A673 (cell line): ENCODE measurements around the gene GYS2. TPM values are rescaled to one million over a fixed set of nuclear protein-coding genes. Genes with fewer than 3 reads are reported as not detected.
A peak's percentile ranks its signal among the peaks of the same experiment; 100 is the strongest.

ENCODE experiments used
- BruUV-seq: library from RNA; stranded (reverse); fragments of 400-500 nt; replicated peaks from 2 replicates; lab custom pipeline; 2021; lab: Mats Ljungman, UMichigan
- CTCF ChIA-PET: fragments of 300-600 bp; sonication (Branson Sonifier 250); formaldehyde crosslinking; loops from one replicate; lab custom pipeline; 2022; ENCODE audit warnings: antibody characterized with exemption; lab: Charles Lee
- POLR2A ChIA-PET: fragments of 300-600 bp; sonication (Branson Sonifier 250); formaldehyde crosslinking; loops from one replicate; lab custom pipeline; 2022; ENCODE audit warnings: antibody characterized with exemption; ENCODE audit not compliant: low non-redundant PET; lab: Charles Lee
- DNase-seq: peaks from one replicate; pipeline ENCODE4 v3.0.0-alpha.2; 2015; ENCODE audit warnings: low spot score
- H3K27ac ChIP-seq: fragments of 200-600 bp; sonication (generic); 2 replicates; pipeline ENCODE4 v1.5.1; 2016; ENCODE audit warnings: mixed run types, low read depth, mild to moderate bottlenecking, mixed read lengths, antibody characterized with exemption, low read length; ENCODE audit not compliant: poor library complexity, severe bottlenecking
- H3K27me3 ChIP-seq: fragments of 200-600 bp; sonication (generic); replicated peaks from 2 replicates; pipeline ENCODE4 v1.6.1; 2017; ENCODE audit warnings: mixed run types, low read depth, mild to moderate bottlenecking, mixed read lengths, antibody characterized with exemption, low read length; ENCODE audit not compliant: insufficient read depth, poor library complexity
- H3K36me3 ChIP-seq: fragments of 200-600 bp; sonication (generic); 2 replicates; pipeline ENCODE4 v1.6.1; 2016; ENCODE audit warnings: mixed run types, mild to moderate bottlenecking, mixed read lengths, antibody characterized with exemption, low read length; ENCODE audit not compliant: insufficient read depth, poor library complexity, severe bottlenecking
- H3K4me1 ChIP-seq: fragments of 200-600 bp; sonication (generic); 2 replicates; pipeline ENCODE4 v1.6.1; 2017; ENCODE audit warnings: mixed run types, mild to moderate bottlenecking, mixed read lengths, antibody characterized with exemption, low read length; ENCODE audit not compliant: insufficient read depth, poor library complexity, severe bottlenecking
- H3K4me3 ChIP-seq: fragments of 200-600 bp; sonication (generic); 2 replicates; pipeline ENCODE4 v1.5.1; 2016; ENCODE audit warnings: low read depth, mixed run types, mild to moderate bottlenecking, mixed read lengths, low read length; ENCODE audit not compliant: poor library complexity, severe bottlenecking
- H3K9me3 ChIP-seq: fragments of 200-600 bp; sonication (generic); 2 replicates; pipeline ENCODE4 v1.6.1; 2016; ENCODE audit warnings: mixed run types, low read depth, mild to moderate bottlenecking, mixed read lengths, antibody characterized with exemption, low read length; ENCODE audit not compliant: poor library complexity, severe bottlenecking
- EZH2 ChIP-seq: fragments of 200-600 bp; sonication (generic); IDR thresholded peaks from 2 replicates; pipeline ENCODE4 v1.6.1; 2017; ENCODE audit warnings: borderline replicate concordance, low read depth, mild to moderate bottlenecking, mixed read lengths, antibody characterized with exemption, low read length; ENCODE audit not compliant: poor library complexity, severe bottlenecking
- intact Hi-C: fragments of 100-400 bp; cut with micrococcal nuclease; formaldehyde crosslinking; loops from one replicate; pipeline ENCODE4 v1.10.0; 2022; ENCODE audit not compliant: unreplicated experiment
- total RNA-seq: library from RNA; stranded (reverse); gene quantifications from 2 replicates; pipeline ENCODE4 v1.2.3, GENCODE V29; 2021
- TF ChIP-seq, protein P1 (sequence below): fragments of 300-800, 200-600 bp; sonication (generic); conservative IDR thresholded peaks from 2 replicates; pipeline ENCODE4 v1.5.1; 2017; ENCODE audit warnings: low read depth, mild to moderate bottlenecking, antibody characterized with exemption, low read length, moderate library complexity, mixed read lengths

Gene GYS2
- total RNA-seq, 1 experiment from 2014 or later: 0.11 TPM

- Histone ChIP-seq H3K36me3 (no peaks in the 10 kb centered on the region), H3K4me1 (no peaks in the 10 kb centered on the region), H3K9me3 (no peaks in the 10 kb centered on the region), H3K27ac (no peak overlapping the region), H3K4me3 (no peak overlapping the region), H3K27me3 (peaks cover 27% of the 10 kb centered on the region)
- no TSS peak for BruUV-seq
- ChIA-PET POLR2A (no interaction called here), CTCF (no interaction called here)
- DNase-seq: no peak
- intact Hi-C loops: loop anchor here (1.0 kb wide), 1 partner anchor 72 kb away; no protein-coding TSS in a partner anchor
- TF ChIP-seq, protein P1, sequence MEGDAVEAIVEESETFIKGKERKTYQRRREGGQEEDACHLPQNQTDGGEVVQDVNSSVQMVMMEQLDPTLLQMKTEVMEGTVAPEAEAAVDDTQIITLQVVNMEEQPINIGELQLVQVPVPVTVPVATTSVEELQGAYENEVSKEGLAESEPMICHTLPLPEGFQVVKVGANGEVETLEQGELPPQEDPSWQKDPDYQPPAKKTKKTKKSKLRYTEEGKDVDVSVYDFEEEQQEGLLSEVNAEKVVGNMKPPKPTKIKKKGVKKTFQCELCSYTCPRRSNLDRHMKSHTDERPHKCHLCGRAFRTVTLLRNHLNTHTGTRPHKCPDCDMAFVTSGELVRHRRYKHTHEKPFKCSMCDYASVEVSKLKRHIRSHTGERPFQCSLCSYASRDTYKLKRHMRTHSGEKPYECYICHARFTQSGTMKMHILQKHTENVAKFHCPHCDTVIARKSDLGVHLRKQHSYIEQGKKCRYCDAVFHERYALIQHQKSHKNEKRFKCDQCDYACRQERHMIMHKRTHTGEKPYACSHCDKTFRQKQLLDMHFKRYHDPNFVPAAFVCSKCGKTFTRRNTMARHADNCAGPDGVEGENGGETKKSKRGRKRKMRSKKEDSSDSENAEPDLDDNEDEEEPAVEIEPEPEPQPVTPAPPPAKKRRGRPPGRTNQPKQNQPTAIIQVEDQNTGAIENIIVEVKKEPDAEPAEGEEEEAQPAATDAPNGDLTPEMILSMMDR: no peak
- no peak for TF ChIP-seq EZH2
These were observed 3.5 kb upstream of the GYS2 start for GRCh38 chr12:21608196-21608595.

- intact Hi-C loops: loop anchor here (1.0 kb wide), 1 partner anchor 73 kb away; no protein-coding TSS in a partner anchor
- peak; percentile 34 for DNase-seq
These were observed 3.1 kb upstream of the GYS2 start for GRCh38 chr12:21607701-21608100.

GRCh38 chr12:21606175-21606574 lies 1.5 kb upstream of the GYS2 start:
- CTCF ChIA-PET: no interaction called here
- no peak for DNase-seq
- intact Hi-C loops: no loop called here

More at GRCh38 chr12:21607701-21608100, 3.1 kb upstream of the GYS2 start:
- Histone ChIP-seq H3K27ac (no peak overlapping the region), H3K36me3 (no peaks in the 10 kb centered on the region), H3K9me3 (no peaks in the 10 kb centered on the region), H3K4me3 (no peak overlapping the region), H3K4me1 (no peaks in the 10 kb centered on the region), H3K27me3 (peaks cover 32% of the 10 kb centered on the region)
- TF ChIP-seq, protein P1: peak; percentile 47
- TF ChIP-seq EZH2: no peak
- POLR2A ChIA-PET: no interaction called here
- no TSS peak for BruUV-seq
- CTCF ChIA-PET: no interaction called here

More at GRCh38 chr12:21606175-21606574, 1.5 kb upstream of the GYS2 start:
- Histone ChIP-seq H3K4me3 (no peak overlapping the region), H3K36me3 (no peaks in the 10 kb centered on the region), H3K27ac (no peak overlapping the region), H3K27me3 (peaks cover 47% of the 10 kb centered on the region), H3K9me3 (no peaks in the 10 kb centered on the region), H3K4me1 (no peaks in the 10 kb centered on the region)
- TF ChIP-seq, protein P1: no peak
- no peak for TF ChIP-seq EZH2
- POLR2A ChIA-PET: no interaction called here
- BruUV-seq: no TSS peak
